Mucosa of rectum (tissue), 2 donors: Measurements from ENCODE around the gene GOLGA8R.
"Not testable (repeated sequence)": the region's sequence is repeated elsewhere in the genome, so short reads cannot be mapped to it uniquely, and the experiment has no call there.

Experiments used
- H3K27ac ChIP-seq, 2 donors: one replicate each; pipeline ENCODE4 v1.7.0; 2013; ENCODE audit warnings: inconsistent platforms in 2 of 2, low read depth in 2 of 2, low read length in 2 of 2
- H3K27me3 ChIP-seq, 2 donors: one replicate each; pipeline ENCODE4 v1.7.0; 2013; ENCODE audit warnings: low read length in 2 of 2; ENCODE audit not compliant: control insufficient read depth in 2 of 2, insufficient read depth in 2 of 2
- H3K36me3 ChIP-seq, 2 donors: one replicate each; pipeline ENCODE4 v1.7.0; 2013; ENCODE audit warnings: low read length in 2 of 2; ENCODE audit not compliant: control insufficient read depth in 2 of 2, insufficient read depth in 2 of 2
- H3K4me1 ChIP-seq, 2 donors: one replicate each; pipeline ENCODE4 v1.7.0; 2013; ENCODE audit warnings: low read length in 2 of 2, mild to moderate bottlenecking in 1 of 2; ENCODE audit not compliant: control insufficient read depth in 2 of 2, insufficient read depth in 2 of 2
- H3K4me3 ChIP-seq, 2 donors: one replicate each; pipeline ENCODE4 v1.7.0; 2013; ENCODE audit warnings: low read length in 2 of 2
- H3K9ac ChIP-seq, 2 donors: one replicate each; pipeline ENCODE4 v1.7.0; 2013; ENCODE audit warnings: low read length in 2 of 2, low read depth in 1 of 2, mild to moderate bottlenecking in 1 of 2
- H3K9me3 ChIP-seq, 2 donors: one replicate each; pipeline ENCODE4 v1.7.0; 2013; ENCODE audit warnings: low read length in 2 of 2; ENCODE audit not compliant: control insufficient read depth in 2 of 2
- donor health status: healthy.
- donor health status: Normal muscosa, but diverticular disease.

Gene GOLGA8R

GRCh38 chr15:30414160-30414559 lies at the start of gene GOLGA8R:
Gene GOLGA8R (minus strand): TSS chr15:30414260. CDS start chr15:30414162, 98 bp downstream.
- H3K4me1 ChIP-seq, H3K9ac ChIP-seq, H3K36me3 ChIP-seq, H3K4me3 ChIP-seq, H3K27me3 ChIP-seq, H3K27ac ChIP-seq, H3K9me3 ChIP-seq: not testable (repeated sequence)

- H3K9ac ChIP-seq, H3K4me3 ChIP-seq, H3K4me1 ChIP-seq, H3K36me3 ChIP-seq, H3K9me3 ChIP-seq, H3K27me3 ChIP-seq, H3K27ac ChIP-seq: not testable (repeated sequence)
Measured at GRCh38 chr15:30463849-30464248, 49.8 kb upstream of the GOLGA8R start.

GRCh38 chr15:30462176-30462575 lies 48.1 kb upstream of the GOLGA8R start:
- not testable (repeated sequence) for H3K9ac ChIP-seq, H3K27me3 ChIP-seq, H3K27ac ChIP-seq, H3K36me3 ChIP-seq, H3K4me3 ChIP-seq, H3K4me1 ChIP-seq, H3K9me3 ChIP-seq

GRCh38 chr15:30452702-30453101 lies 38.6 kb upstream of the GOLGA8R start:
- H3K4me3 ChIP-seq, H3K9me3 ChIP-seq, H3K9ac ChIP-seq, H3K4me1 ChIP-seq, H3K27me3 ChIP-seq, H3K27ac ChIP-seq, H3K36me3 ChIP-seq: not testable (repeated sequence)

GRCh38 chr15:30438348-30438747 lies 24.3 kb upstream of the GOLGA8R start:
- H3K4me3 ChIP-seq, H3K9me3 ChIP-seq: not testable (repeated sequence)

GRCh38 chr15:30435878-30436277 lies 21.8 kb upstream of the GOLGA8R start:
- H3K9me3 ChIP-seq, H3K4me3 ChIP-seq, H3K4me1 ChIP-seq, H3K9ac ChIP-seq, H3K36me3 ChIP-seq, H3K27ac ChIP-seq, H3K27me3 ChIP-seq: not testable (repeated sequence)

More at GRCh38 chr15:30438348-30438747, 24.3 kb upstream of the GOLGA8R start:
- not testable (repeated sequence) for H3K27ac ChIP-seq, H3K36me3 ChIP-seq, H3K27me3 ChIP-seq, H3K9ac ChIP-seq, H3K4me1 ChIP-seq

- H3K27me3 ChIP-seq, H3K4me3 ChIP-seq, H3K9ac ChIP-seq, H3K27ac ChIP-seq, H3K36me3 ChIP-seq, H3K9me3 ChIP-seq, H3K4me1 ChIP-seq: not testable (repeated sequence)
Measured at GRCh38 chr15:30420723-30421122, 6.7 kb upstream of the GOLGA8R start.

- not testable (repeated sequence) for H3K36me3 ChIP-seq, H3K9me3 ChIP-seq, H3K4me1 ChIP-seq, H3K9ac ChIP-seq, H3K27me3 ChIP-seq, H3K27ac ChIP-seq, H3K4me3 ChIP-seq
Measured at GRCh38 chr15:30407636-30408035, 6.4 kb downstream of the GOLGA8R start.

- H3K27ac ChIP-seq, H3K9me3 ChIP-seq, H3K36me3 ChIP-seq, H3K4me3 ChIP-seq, H3K9ac ChIP-seq, H3K4me1 ChIP-seq, H3K27me3 ChIP-seq: not testable (repeated sequence)
Measured at GRCh38 chr15:30398988-30399387, 15.1 kb downstream of the GOLGA8R start.

GRCh38 chr15:30393664-30393991 lies 20.4 kb downstream of the GOLGA8R start:
- H3K4me3 ChIP-seq, H3K27me3 ChIP-seq, H3K9ac ChIP-seq, H3K9me3 ChIP-seq, H3K27ac ChIP-seq, H3K4me1 ChIP-seq, H3K36me3 ChIP-seq: not testable (repeated sequence)

- H3K4me3 ChIP-seq, H3K4me1 ChIP-seq, H3K9me3 ChIP-seq, H3K27me3 ChIP-seq, H3K27ac ChIP-seq, H3K36me3 ChIP-seq, H3K9ac ChIP-seq: not testable (repeated sequence)
Measured at GRCh38 chr15:30392766-30393663, 21.0 kb downstream of the GOLGA8R start, which contains the start of gene CHRFAM7A. Gene CHRFAM7A (minus strand): TSS chr15:30393540. CDS start chr15:30383351, 10,189 bp downstream.
